HUDEP-2 (cell line): ENCODE data around the gene KRTAP12-4.
"Not testable (repeated sequence)": the region's sequence is repeated elsewhere in the genome, so short reads cannot be mapped to it uniquely, and the experiment has no call there.

Experiments used
- DNase-seq, 76 experiments: peaks; one replicate each; lab custom pipeline; 2025; ENCODE audit not compliant: unreplicated experiment in 76 of 76; lab: John Stamatoyannopoulos, UW

The KRTAP12-4 gene

DNA sequence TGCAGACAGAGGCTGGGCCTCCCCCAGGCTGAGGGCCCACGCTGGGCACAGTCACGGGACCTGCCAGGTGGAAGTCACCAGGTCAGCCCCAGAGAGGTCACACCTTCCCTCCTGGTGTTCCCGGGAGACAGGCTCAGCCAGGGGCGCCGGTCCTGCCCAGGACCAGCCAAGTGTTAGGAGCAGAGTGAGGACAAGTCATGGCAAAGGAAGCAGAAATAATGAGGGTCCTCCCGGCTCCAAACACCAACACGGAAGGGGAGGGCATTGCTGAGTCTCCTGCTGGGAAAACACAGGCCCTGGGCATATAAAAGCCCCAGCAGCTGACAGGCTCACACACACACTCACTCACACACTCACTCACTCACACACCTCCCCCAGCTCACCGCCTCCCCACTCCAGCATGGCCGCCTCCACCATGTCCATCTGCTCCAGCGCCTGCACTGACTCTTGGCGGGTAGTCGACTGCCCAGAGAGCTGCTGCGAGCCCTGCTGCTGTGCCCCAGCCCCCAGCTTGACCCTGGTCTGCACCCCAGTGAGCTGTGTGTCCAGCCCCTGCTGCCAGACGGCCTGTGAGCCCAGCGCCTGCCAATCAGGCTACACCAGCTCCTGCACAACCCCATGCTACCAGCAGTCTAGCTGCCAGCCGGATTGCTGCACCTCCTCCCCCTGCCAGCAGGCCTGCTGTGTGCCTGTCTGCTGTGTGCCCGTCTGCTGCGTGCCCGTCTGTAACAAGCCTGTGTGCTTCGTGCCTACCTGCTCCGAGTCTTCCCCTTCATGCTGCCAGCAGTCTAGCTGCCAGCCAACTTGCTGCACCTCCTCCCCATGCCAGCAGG, 17.2 kb downstream of the KRTAP12-4 start, which contains the start of gene KRTAP10-10:
Gene KRTAP10-10, plus strand, starts transcription at position 339 of the 833 bp plus-strand sequence. Its CDS starts 62 bp downstream, at position 401.
- no peak for DNase-seq

DNA sequence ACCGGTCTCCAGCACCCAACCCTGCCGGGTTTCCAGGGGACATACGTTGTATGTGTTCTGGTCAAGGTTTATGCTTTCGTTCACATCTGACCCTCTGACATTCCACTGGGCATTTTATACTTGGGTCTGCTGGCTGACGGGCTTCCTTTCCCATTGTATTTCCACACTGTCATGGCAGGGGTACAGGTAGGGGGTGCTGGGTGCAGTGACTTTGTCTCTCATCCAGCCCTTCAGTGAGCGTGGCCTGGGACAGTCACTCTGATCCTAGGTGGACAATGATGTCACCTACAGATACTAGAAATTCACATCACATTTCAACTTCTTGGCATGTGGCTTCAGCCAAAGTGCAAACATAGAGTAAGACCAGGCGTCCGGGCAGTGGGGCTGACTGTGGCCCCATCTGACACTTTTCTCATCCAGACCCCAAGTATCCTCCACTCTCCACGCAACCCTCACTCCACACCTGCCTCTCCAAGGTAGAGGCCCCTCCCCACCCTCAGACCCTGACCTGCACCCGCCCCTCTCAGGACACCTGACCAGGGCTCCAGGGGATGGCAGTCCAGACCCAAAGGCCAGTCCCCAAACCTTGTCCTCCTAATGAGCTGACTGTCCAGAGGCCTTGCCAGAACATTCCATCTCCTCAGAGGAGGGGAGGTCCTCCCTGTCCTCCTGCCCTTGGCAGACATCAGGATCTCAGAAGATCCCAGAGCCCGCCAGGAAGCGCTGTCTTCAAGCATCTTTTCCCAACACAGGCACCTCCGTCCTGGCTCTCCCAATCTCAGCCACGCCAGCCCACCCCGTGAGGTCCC, 18.0 kb downstream of the KRTAP12-4 start:
- no peak for DNase-seq

DNA sequence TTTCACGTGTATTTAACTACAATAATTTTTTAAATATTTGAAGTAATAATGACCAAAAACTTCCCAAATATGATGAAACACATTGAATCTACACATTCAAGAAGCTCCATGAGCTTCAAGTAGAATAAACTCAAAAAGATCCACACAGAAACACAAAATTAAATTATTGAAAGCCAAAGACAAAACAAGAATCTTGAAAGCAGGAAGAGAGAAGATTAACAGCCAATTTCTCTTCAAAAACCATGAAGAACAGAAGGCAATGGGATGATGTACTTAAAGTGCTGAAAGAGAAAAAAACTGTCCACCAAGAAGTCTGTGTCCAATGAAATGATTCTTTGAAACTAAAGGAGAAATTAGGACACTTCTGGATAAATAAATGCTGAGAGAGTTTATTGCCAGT, 22.4 kb downstream of the KRTAP12-4 start:
- no peak for DNase-seq

DNA sequence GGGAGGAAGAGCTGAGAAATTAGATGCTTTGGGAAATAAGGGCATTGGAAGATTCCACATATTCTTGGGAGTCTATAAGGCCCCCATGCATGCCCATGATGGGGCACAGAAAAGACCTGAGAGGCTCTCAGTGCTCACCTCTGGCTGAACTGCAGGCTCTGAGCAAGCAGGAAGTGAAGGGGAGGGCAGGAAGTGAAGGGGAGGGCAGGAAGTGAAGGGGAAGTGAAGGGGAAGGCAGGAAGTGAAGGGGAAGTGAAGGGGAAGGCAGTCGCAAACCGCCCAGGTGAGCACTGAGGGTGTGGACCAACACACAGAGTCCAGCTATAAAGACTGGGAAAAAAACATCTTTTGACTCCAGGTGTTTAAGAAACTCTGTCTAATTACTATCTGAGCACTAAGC, 24.0 kb downstream of the KRTAP12-4 start:
- no peak for DNase-seq

DNA sequence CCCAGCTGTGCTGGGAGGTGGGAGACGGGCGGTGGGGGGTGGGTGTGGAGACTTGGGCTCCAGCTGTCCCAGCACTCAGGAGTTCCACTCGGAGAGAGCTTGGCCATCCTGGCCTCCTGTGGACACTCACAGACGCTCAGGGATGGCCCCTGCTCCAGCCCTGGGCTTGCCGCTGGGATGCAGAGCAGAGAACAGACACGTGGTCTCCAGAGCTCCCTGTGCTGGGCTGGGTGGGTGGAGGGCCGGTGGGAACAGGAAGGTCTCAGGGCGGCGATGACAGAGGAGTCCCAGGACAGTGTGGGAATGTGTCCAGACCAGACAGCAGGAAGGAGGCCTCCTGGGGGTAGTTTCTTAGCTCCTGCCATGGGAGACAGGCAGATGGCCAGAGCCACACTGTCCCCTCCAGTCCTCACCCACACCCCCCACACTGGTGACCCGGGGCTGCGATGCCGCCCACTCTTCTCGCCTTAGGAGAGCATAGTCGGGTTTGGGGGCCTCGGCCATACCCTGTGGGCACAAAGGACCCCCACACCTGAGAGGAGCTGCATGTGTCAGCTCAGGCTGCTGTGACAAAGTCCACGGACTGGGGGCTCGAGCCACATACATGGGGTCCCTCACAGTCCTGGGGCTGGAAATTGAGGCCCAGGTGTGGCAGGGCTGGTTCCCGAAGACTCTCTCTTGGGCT, 25.6 kb downstream of the KRTAP12-4 start:
- no peak for DNase-seq

DNA sequence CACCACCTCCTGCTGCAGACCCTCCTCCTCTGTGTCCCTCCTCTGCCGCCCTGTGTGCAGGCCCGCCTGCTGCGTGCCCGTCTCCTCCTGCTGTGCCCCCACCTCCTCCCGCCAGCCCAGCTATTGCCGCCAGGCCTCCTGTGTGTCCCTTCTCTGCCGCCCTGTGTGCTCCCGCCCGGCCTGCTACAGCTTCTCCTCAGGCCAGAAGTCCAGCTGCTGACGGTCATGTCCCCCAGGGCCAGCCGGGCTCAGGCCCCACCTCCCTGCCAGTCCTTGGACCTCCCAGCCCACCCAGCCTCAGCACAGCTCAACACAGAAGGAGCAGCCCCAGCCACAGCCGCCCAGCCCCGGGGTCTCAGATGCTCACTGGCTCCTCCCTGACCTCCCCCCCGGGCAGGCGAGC, 26.6 kb downstream of the KRTAP12-4 start:
- DNase-seq, result not testable (repeated sequence)

DNA sequence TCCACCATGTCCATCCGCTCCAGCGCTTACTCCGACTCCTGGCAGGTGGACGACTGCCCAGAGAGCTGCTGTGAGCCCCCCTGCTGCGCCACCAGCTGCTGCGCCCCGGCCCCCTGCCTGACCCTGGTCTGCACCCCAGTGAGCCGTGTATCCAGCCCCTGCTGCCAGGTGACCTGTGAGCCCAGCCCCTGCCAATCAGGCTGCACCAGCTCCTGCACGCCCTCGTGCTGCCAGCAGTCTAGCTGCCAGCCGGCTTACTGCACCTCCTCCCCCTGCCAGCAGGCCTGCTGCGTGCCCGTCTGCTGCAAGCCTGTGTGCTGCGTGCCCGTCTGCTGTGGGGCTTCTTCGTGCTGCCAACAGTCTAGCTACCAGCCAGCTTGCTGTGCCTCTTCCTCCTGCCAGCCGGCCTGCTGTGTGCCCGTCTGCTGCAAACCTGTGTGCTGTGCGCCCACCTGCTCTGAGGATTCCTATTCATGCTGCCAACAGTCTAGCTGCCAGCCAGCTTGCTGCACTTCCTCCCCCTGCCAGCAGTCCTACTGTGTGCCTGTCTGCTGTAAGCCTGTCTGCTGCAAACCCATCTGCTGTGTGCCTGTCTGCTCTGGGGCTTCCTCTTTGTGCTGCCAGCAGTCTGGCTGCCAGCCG, 27.2 kb downstream of the KRTAP12-4 start:
- not testable (repeated sequence) for DNase-seq

DNA sequence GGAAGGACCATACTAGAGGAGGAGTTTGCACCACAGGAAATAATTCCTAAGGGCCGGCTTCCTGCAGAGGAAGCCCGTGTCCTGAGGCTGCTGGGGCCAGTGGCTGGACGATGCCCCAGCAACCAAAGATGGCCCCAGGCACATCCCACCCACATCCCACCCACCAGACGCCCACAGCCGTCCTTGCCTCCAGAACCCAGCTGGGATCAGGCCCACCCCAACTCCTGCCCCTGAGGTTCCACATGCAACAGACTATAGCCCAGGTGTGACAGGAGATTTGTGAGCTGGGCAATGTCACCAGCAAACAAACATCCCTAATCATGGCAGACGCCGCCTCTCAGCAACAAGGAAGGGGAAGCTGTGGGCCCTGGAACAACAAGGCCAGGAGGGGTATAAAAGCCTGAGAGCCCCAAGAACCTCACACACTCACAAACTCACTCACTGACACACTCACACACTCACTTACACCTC, 27.8 kb downstream of the KRTAP12-4 start, which contains the start of gene KRTAP10-9:
Gene KRTAP10-9, plus strand, starts transcription at position 421 of the 471 bp plus-strand sequence. CDS start 79 bp downstream, outside the sequence.
- DNase-seq, result no peak

DNA sequence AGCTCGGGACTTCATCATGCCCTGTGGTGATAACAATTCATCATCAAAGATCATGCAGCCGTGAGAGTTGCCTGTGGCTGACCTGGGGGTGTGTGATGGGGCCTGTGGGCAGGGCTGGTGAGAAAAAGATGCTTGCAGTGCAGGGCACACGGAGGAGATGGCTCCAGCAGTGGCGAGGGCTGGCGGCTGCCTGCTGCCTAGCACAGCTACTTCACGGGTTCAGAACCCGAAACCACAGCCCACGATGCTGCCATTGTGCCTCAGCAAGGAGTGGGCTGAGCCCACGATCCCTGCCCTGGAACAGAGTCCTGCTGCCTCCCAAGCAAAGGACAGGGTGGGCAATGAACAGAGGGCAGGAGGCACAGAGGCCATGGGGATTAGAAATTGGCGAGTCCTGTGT, 28.2 kb downstream of the KRTAP12-4 start:
- no peak for DNase-seq

DNA sequence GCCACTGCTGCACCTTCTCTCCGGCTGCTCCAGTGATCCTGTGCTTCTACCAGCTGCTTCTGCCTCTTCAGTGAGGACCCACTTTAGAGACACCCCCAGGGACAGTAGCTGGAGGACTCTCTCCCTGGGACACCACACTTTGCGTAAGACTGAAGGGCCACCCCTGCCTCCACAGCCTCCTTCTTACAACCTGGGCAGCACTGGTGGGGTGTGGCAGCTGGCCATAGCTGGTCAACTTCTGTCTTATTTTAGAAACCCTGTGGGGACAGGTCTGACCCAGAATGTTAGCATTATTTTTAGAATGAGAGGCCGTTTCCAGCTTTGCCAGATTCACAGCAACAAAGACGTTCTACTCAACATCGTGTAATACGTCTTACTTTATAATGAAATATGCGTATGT, 28.7 kb downstream of the KRTAP12-4 start:
- DNase-seq, result no peak

DNA sequence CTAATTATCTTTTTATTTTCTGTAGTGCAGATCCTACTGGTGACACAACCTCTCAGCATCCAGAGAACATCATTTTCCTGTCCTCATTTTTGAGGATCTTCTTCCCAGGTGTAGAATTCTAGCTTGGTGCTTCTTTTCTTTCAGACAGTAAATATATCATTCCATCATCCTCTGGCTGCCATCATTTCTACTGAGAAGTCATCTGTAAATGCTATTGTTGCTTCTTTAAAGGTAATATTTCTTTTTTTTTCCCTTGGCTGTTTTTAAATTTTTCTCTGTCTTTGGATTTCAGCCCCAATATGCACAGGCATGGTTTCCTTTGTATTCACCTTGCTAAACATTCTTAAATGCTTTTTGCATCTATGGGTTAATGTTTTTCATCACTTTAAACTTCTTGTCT, 30.9 kb downstream of the KRTAP12-4 start:
- no peak for DNase-seq

DNA sequence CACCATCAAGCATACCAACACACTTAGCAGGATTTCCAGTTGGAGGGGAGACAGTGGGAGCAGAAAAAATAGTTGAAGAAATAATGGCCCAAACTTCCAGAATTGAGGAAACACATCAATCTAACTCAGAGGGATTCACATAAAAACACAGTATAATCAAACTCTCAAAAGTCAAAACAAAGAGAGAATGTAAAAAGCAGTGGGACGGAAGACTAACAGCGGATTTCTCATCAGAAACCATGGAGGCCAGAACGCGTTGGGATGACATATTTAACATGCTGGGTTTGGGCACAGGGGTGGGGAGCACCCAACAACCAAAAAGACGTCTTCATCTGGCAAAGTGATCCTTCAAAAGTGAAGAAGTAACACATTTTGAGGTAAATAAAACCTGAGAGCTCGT, 34.6 kb downstream of the KRTAP12-4 start:
- no peak for DNase-seq

DNA sequence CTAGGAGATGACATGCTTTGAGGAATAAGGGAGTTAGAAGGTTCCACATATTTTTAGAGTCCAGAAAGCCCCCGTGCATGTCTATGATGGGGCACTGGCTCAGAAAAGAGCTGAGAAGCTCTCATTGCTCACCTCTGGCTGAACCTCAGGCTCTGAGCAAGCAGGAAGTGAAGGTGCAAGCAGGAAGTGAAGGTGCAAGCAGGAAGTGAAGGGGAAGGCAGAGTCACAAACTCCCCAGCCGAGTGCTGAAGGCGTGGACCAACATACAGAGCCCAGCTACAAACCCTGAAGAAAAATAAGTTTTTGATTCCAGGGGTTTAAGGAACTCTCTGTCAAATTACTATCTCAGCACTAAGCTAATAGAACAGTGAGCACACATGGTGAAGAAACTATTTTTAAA, 35.5 kb downstream of the KRTAP12-4 start:
- no peak for DNase-seq

DNA sequence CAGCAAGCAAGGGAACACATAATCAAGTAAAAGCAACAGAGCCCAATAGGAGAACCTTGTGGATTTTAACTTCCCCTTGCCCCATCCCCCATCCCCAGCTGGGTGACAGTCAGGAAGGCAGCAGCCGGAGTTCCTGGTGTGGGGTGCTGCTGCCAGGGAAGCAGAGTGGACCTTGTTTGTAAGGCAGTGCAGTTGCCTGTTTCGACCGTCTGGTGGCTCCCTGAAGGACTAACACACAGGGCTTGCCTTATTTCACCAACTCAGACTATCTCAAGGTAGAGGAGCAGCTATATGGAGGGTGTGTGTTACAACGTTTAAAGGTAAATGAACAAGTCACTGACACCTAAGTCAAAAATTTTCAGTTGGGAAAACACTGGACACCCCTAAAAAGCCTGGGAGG, 36.0 kb downstream of the KRTAP12-4 start:
- DNase-seq, result peak in 3 of 76 experiments; percentile 13 to 21 (median 13)

DNA sequence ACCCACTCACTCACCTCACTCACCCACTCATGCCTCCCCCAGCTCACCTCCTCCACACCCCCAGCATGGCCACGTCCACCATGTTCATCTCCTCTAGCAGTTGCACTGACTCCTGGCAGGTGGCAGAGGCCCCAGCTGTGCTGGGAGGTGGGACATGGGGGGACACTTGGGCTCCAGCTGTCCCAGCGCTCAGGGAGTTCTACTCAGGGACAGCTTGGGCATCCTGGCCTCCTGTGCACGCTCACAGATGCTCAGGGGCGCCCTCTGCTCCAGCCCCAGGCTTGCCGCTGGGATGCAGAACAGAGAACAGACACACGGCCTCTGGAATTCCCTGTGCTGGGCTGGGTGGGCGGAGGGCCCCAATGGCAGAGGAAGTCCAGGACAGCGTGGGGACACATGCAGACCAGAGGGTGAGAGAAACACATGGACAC, 37.4 kb downstream of the KRTAP12-4 start:
- DNase-seq, result no peak

DNA sequence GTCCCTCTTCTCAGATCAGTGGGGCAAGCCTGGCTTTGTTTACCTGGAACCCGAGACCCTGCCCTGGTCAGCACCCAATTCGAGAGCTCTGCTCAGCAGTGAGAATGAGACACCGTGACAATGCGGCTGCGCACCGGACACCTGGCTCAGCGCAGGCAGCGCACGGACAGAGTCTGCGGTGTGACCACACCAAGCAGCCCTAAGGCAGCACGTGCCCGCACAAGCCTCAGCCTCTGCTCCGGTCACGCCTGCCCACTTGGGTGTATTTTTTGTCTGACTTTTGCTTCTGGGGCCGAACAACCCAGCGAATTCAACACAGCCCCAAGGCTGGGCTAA, 37.9 kb downstream of the KRTAP12-4 start:
- DNase-seq, result no peak

DNA sequence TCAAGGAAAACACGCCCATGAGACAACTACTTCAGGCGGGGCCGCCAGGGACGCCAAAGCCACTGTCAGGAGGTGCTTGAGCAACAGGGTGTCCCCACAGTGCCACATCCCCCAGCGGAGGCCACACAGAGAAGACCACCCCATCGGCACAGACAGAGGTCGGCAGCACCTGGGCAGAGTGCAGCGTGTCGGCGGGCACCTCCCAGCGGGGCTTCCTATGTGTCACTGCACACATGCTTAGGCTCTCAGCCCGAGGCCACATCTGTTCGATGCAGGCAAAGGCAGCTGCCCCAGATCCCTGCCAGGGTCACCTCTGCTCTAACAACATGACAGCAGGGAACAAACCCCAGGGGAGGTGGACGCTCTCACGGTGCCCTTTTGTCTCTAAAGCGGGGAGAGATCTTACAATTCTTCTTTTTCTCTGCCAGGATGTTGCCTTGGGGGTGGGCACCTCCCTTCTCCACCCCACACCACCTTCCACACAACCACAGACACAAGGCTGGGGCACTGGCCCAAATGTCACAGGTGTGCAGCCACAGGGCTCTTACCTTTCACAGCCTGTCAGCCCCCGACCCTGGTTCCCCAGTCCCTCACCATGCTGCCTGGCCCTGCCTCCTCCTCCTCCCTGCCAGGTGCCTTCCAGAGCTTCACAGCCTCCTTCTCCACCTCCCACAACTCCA, 38.4 kb downstream of the KRTAP12-4 start:
- no peak for DNase-seq

DNA sequence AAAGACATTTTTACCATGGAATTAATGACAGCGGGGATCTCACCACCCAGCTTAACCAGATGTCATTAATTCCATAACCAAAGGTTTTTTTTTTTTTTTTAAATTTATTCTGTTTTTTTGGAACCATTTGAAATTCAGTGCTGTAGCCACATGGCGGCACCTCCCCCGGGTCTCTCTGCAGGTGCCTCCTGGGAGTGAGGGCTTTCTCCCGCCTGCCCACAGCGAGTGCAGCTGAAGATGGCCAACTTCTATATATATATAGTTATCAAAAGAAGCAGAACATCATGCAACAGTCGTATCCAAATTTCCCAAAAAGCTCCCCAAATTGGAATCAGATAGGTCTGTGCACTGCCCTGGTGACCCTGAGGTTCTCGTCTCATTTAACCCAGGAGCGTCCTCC, 39.0 kb downstream of the KRTAP12-4 start:
- DNase-seq, result no peak

DNA sequence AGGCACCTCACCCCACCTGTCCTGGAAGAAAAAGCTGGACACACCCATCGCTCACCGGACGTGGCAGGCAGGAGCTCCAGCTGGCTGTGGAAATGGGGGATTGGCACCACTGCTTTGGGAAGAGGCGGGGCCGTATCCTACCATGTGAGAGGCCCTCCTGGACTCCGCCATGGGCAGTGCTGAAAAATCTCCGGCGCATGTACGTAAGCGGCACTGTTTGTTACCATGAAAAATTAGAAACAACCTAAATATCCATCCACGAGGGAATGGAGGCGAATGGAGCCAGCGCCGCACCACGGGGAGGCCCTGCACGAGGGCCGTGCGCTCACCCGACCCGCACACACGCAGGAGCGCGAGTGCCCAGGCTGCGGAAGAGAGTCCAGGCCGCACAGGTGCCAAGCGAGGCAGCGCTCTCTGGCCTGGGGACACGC, 39.5 kb downstream of the KRTAP12-4 start:
- no peak for DNase-seq

DNA sequence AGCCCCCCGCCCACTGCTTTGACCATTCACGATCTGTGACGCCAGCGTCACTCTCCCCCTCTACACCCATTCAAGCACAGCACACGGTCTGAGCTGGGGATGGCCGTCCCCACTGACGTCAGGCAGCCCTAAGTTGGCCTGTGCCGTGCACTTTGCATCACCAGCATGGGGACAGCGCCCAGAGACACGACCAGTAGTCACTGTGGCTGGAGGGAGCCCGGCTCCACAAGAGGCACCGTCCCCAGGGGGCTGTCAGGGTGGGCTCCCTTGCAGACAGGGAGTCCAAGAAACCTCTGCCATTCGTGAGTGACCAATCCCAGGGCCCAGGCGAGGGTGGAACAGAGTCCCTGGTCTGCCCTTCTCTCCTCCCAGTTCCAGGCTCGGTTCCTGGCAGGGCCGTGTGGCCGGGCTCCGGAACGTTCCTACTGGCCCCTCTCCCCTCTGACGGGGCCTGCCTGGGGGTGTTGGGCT, 40.3 kb downstream of the KRTAP12-4 start:
- DNase-seq, result no peak
